A549 (cell line): ENCODE data around the gene ROR2. TPM values are rescaled to one million over a fixed set of nuclear protein-coding genes. Genes with fewer than 3 reads are reported as not detected.

Experiments
- ATAC-seq, 2 experiments: fragments of 200-7000 bp in 1 of 2; fragments of >200 bp in 1 of 2; cut with Nextera tagmentation in 1 of 2; cut with Tn5 transposase in 1 of 2; 3 replicates each; pipeline versions ENCODE4 v1.8.0 to v1.9.1; 2018 to 2020; ENCODE audit warnings: mild to moderate bottlenecking in 1 of 2, moderate library complexity in 1 of 2
- CTCF ChIA-PET: fragments of 300-600 bp; sonication (Branson Sonifier 250); formaldehyde crosslinking; extraction: SDS; loops from one replicate; lab custom pipeline; 2021; ENCODE audit warnings: antibody characterized with exemption, inconsistent platforms; lab: Yijun Ruan, JAX
- POLR2A ChIA-PET: fragments of 350-600 bp; formaldehyde crosslinking; extraction: SDS; loops from one replicate; lab custom pipeline; 2021; ENCODE audit warnings: antibody characterized with exemption, inconsistent platforms; lab: Yijun Ruan, JAX
- DNase-seq, 2 experiments: peaks; one replicate each; pipeline versions ENCODE4 v3.0.0 to v3.0.0-alpha.2; 2011 to 2016; ENCODE audit warnings: low read depth in 1 of 2, low spot score in 1 of 2
- FAIRE-seq: peaks from 2 replicates; lab custom pipeline; 2011; peaks lifted over from hg19 to GRCh38; lab: Jason Lieb, UNC
- H3K27ac ChIP-seq, 2 experiments: fragments of >200 bp; sonication (Bioruptor Twin); formaldehyde crosslinking; 3 replicates each; pipeline ENCODE4 v1.5.1; 2016 to 2017
- H3K4me1 ChIP-seq: fragments of >200 bp; sonication (Bioruptor Twin); formaldehyde crosslinking; 3 replicates; pipeline ENCODE4 v1.6.1; 2016
- H3K4me2 ChIP-seq: fragments of >200 bp; sonication (Bioruptor Twin); formaldehyde crosslinking; 3 replicates; pipeline ENCODE4 v1.6.1; 2016
- H3K4me3 ChIP-seq: fragments of >200 bp; sonication (Bioruptor Twin); formaldehyde crosslinking; 3 replicates; pipeline ENCODE4 v1.5.1; 2016
- H3K9me3 ChIP-seq: fragments of >200 bp; sonication (Bioruptor Twin); formaldehyde crosslinking; 3 replicates; pipeline ENCODE4 v1.6.1; 2016
- BCL3 ChIP-seq: fragments of >200 bp; sonication (Bioruptor Twin); formaldehyde crosslinking; IDR thresholded peaks from 3 replicates; pipeline ENCODE4 v1.6.1; 2016
- CEBPB ChIP-seq, 2 experiments: fragments of >200 bp in 1 of 2; sonication (Bioruptor Twin) in 1 of 2; formaldehyde crosslinking in 1 of 2; IDR thresholded peaks; 2 replicates each; pipeline ENCODE4 v1.6.1; 2012 to 2016
- CHD2 ChIP-seq: fragments of 150-350 bp; IDR thresholded peaks from 2 replicates; pipeline ENCODE4 v1.6.1; 2014; ENCODE audit warnings: low read length; ENCODE audit not compliant: partially characterized antibody
- CHD4 ChIP-seq: fragments of 200-600 bp; sonication (generic); IDR thresholded peaks from 2 replicates; pipeline ENCODE4 v1.6.1; 2016; ENCODE audit warnings: antibody characterized with exemption, mild to moderate bottlenecking, borderline replicate concordance
- CTCF ChIP-seq: fragments of >200 bp; sonication (Bioruptor Twin); formaldehyde crosslinking; IDR thresholded peaks from 3 replicates; pipeline ENCODE4 v1.5.1; 2016
- E2F6 ChIP-seq: IDR thresholded peaks from 2 replicates; pipeline ENCODE4 v1.6.1; 2012; ENCODE audit warnings: low read depth, borderline replicate concordance
- EHF ChIP-seq: fragments of 250-450 bp; sonication (Bioruptor Pico); IDR thresholded peaks from 2 replicates; pipeline ENCODE4 v1.5.0; 2020; ENCODE audit warnings: mild to moderate bottlenecking
- EHMT2 ChIP-seq: fragments of 200-600 bp; sonication (generic); IDR thresholded peaks from 2 replicates; pipeline ENCODE4 v1.6.1; 2016; ENCODE audit warnings: antibody characterized with exemption, low read depth, mild to moderate bottlenecking, moderate library complexity
- EP300 ChIP-seq, 2 experiments: fragments of >200 bp; sonication (Bioruptor Twin); formaldehyde crosslinking; IDR thresholded peaks; 2 replicates in 1 of 2; 3 replicates in 1 of 2; pipeline ENCODE4 v1.6.1; 2016 to 2017
- FOSB ChIP-seq: fragments of 250-450 bp; sonication (Bioruptor Pico); IDR thresholded peaks from 2 replicates; pipeline ENCODE4 v1.5.0; 2020; ENCODE audit warnings: mild to moderate bottlenecking, moderate library complexity
- GATA3 ChIP-seq: IDR thresholded peaks from 2 replicates; pipeline ENCODE4 v1.6.1; 2012; ENCODE audit warnings: borderline replicate concordance
- HEYL ChIP-seq: fragments of 250-450 bp; sonication (Bioruptor Pico); IDR thresholded peaks from 2 replicates; pipeline ENCODE4 v1.8.0; 2021; ENCODE audit warnings: mild to moderate bottlenecking, moderate library complexity
- HMGXB4 ChIP-seq: fragments of 250-450 bp; sonication (Bioruptor Pico); IDR thresholded peaks from 2 replicates; pipeline ENCODE4 v1.5.0; 2021; ENCODE audit warnings: mild to moderate bottlenecking, moderate library complexity, borderline replicate concordance
- JUNB ChIP-seq: fragments of >200 bp; sonication (Bioruptor Twin); formaldehyde crosslinking; IDR thresholded peaks from 2 replicates; pipeline ENCODE4 v1.6.1; 2016
- KDM5A ChIP-seq: fragments of 200-600 bp; sonication (generic); IDR thresholded peaks from 2 replicates; pipeline ENCODE4 v1.6.1; 2016; ENCODE audit warnings: antibody characterized with exemption, mild to moderate bottlenecking
- MAX ChIP-seq: IDR thresholded peaks from 2 replicates; pipeline ENCODE4 v1.6.1; 2012
- MYC ChIP-seq: IDR thresholded peaks from 2 replicates; pipeline ENCODE4 v1.6.1; 2012; ENCODE audit warnings: mild to moderate bottlenecking, inconsistent platforms, low read length, improper control_type of control experiment, borderline replicate concordance
- NFE2L2 ChIP-seq: fragments of 150-350 bp; conservative IDR thresholded peaks from 2 replicates; pipeline ENCODE4 v1.6.1; 2014; ENCODE audit warnings: low read length
- NR3C1 ChIP-seq: fragments of >200 bp; sonication (Bioruptor Twin); formaldehyde crosslinking; IDR thresholded peaks from 3 replicates; pipeline ENCODE4 v1.6.1; 2017
- POLR2A ChIP-seq: IDR thresholded peaks from 2 replicates; pipeline ENCODE4 v1.6.1; 2012; ENCODE audit warnings: mild to moderate bottlenecking, low read length
- POLR2AphosphoS2 ChIP-seq: conservative IDR thresholded peaks from 2 replicates; pipeline ENCODE4 v1.6.1; 2012; ENCODE audit warnings: low read length, improper control_type of control experiment, inconsistent platforms
- RARB ChIP-seq: fragments of 250-450 bp; sonication (Bioruptor Pico); IDR thresholded peaks from 2 replicates; pipeline ENCODE4 v1.8.0; 2021; ENCODE audit warnings: mild to moderate bottlenecking, moderate library complexity
- REST ChIP-seq: fragments of 200-600 bp; sonication (generic); IDR thresholded peaks from 2 replicates; pipeline ENCODE4 v1.6.1; 2016; ENCODE audit warnings: antibody characterized with exemption, mild to moderate bottlenecking, moderate library complexity
- RFX5 ChIP-seq: fragments of 450-650 bp; IDR thresholded peaks from 2 replicates; pipeline ENCODE4 v1.7.1; 2014; ENCODE audit warnings: antibody characterized with exemption, mild to moderate bottlenecking, moderate library complexity
- RNF2 ChIP-seq: fragments of 200-600 bp; sonication (generic); IDR thresholded peaks from 2 replicates; pipeline ENCODE4 v1.6.1; 2016; ENCODE audit warnings: low read depth, mild to moderate bottlenecking, antibody characterized with exemption, moderate library complexity, borderline replicate concordance
- TFCP2L1 ChIP-seq: fragments of 250-450 bp; sonication (Bioruptor Pico); IDR thresholded peaks from 2 replicates; pipeline ENCODE4 v1.5.0; 2021; ENCODE audit warnings: mild to moderate bottlenecking
- TP53 ChIP-seq: fragments of 250-450 bp; sonication (Bioruptor Pico); IDR thresholded peaks from 2 replicates; pipeline ENCODE4 v1.5.0; 2021; ENCODE audit warnings: mild to moderate bottlenecking, moderate library complexity
- ZC3H11A ChIP-seq: fragments of 450-650 bp; IDR thresholded peaks from 2 replicates; pipeline ENCODE4 v1.6.1; 2014; ENCODE audit warnings: antibody characterized with exemption, mild to moderate bottlenecking
- ZFP36 ChIP-seq: fragments of 450-650 bp; IDR thresholded peaks from 2 replicates; pipeline ENCODE4 v1.6.1; 2014; ENCODE audit warnings: borderline replicate concordance; ENCODE audit not compliant: partially characterized antibody
- ZNF302 ChIP-seq: fragments of 250-450 bp; sonication (Bioruptor Pico); IDR thresholded peaks from 2 replicates; pipeline ENCODE4 v1.9.0; 2021; ENCODE audit warnings: inconsistent platforms, mild to moderate bottlenecking, moderate library complexity
- WGBS: methylation state at CpG from one replicate; pipeline ENCODE4 v1.1.6; 2017; ENCODE audit errors: missing lambda C conversion rate; 5-methylcytosine and 5-hydroxymethylcytosine counted together
- polyA plus RNA-seq, 4 experiments: library from polyadenylated mRNA; depleted of rRNA in 3 of 4; stranded (reverse); fragments of >200 nt; fragmentation: RNase III in 1 of 4; extraction: RNeasy Plus Mini Kit Qiagen cat#74134 plus additional on column Dnase treatment in 1 of 4; gene quantifications; 2 replicates in 3 of 4; 3 replicates in 1 of 4; pipeline ENCODE4 v1.2.3, GENCODE V29; 2011 to 2017

Gene ROR2
- polyA plus RNA-seq, 2 of the 4 experiments (the other 2 are of a cell fraction), result 0.12 to 0.53 TPM

GRCh38 chr9:91937056-91937455 is 13.0 kb downstream of the ROR2 start:
- 39% methylated on average over 9 of the region's 9 CpGs for WGBS
- H3K4me3 ChIP-seq, result no peak overlapping the region
- FAIRE-seq (no peak), ATAC-seq (no peak), DNase-seq (no peak)
- H3K27ac ChIP-seq, result no peak overlapping the region
- POLR2A ChIA-PET, result no interaction called here
- H3K9me3 ChIP-seq, result no peaks in the 10 kb centered on the region
- CTCF ChIA-PET, result interaction anchor here (1.0 to 5.4 kb wide), 4 partner anchors 9 to 161 kb away, joined by 3 to 21 read pairs (median 10); partner anchors contain the start of gene ROR2
- no peaks in the 10 kb centered on the region for H3K4me1 ChIP-seq
- TF ChIP-seq NR3C1 (no peak), RNF2 (no peak), EHF (no peak), TP53 (no peak), BCL3 (no peak), POLR2AphosphoS2 (no peak), NFE2L2 (no peak), MAX (no peak), CHD2 (no peak), ZNF302 (CRISPR knock-in tag) (no peak), CTCF (no peak), POLR2A (no peak), JUNB (no peak), EP300 (IDR thresholded peaks at IDR 0.05) (no peak), RARB (CRISPR knock-in tag) (no peak), FOSB (CRISPR knock-in tag) (no peak), MYC (no peak), ZC3H11A (no peak), GATA3 (no peak), RFX5 (no peak)
- H3K4me2 ChIP-seq, result no peak overlapping the region

GRCh38 chr9:91935805-91936514 is 14.1 kb downstream of the ROR2 start:
- Histone ChIP-seq H3K4me3 (no peak overlapping the region), H3K4me2 (no peak overlapping the region), H3K27ac (no peak overlapping the region), H3K4me1 (no peaks in the 10 kb centered on the region), H3K9me3 (peaks cover 4% of the 10 kb centered on the region; the same call in 2 of the 3 replicates)
- ChIA-PET POLR2A (no interaction called here), CTCF (interaction anchor here (0.9 to 5.4 kb wide), 6 partner anchors 10 to 170 kb away, joined by 3 to 21 read pairs (median 4); partner anchors contain the start of gene ROR2)
- 81% methylated on average over 13 of the region's 13 CpGs for WGBS
- DNase-seq (no peak), ATAC-seq (no peak), FAIRE-seq (no peak)
- no peak for TF ChIP-seq ZFP36
- TF ChIP-seq MYC, result no peak
- no peak for TF ChIP-seq TFCP2L1 (CRISPR knock-in tag)
- TF ChIP-seq RFX5, result no peak
- TF ChIP-seq E2F6, result no peak
- TF ChIP-seq HEYL, result no peak
- no peak for TF ChIP-seq EP300 (IDR thresholded peaks at IDR 0.05)
- TF ChIP-seq NR3C1, result no peak
- no peak for TF ChIP-seq REST
- no peak for TF ChIP-seq KDM5A
- TF ChIP-seq CHD4, result no peak
- no peak for TF ChIP-seq EHMT2
- TF ChIP-seq CEBPB (IDR thresholded peaks at IDR 0.05), result no peak
- TF ChIP-seq NFE2L2, result no peak
- TF ChIP-seq HMGXB4, result no peak
